Activated CD4-positive, alpha-beta T cell treated with anti-CD3 and anti-CD28 coated beads for 1 hour (primary cell): Measurements from ENCODE around the gene CREG1.
"Not testable (repeated sequence)": the region's sequence is repeated elsewhere in the genome, so short reads cannot be mapped to it uniquely, and the experiment has no call there.

Source experiments
- DNase-seq: peaks from one replicate; pipeline ENCODE4 v3.0.0-alpha.2; 2020

Gene CREG1

GRCh38 chr1:167563579-167564246 lies 10.2 kb upstream of the CREG1 start:
- DNase-seq: no peak

GRCh38 chr1:167562702-167563101 lies 9.1 kb upstream of the CREG1 start:
- no peak for DNase-seq

GRCh38 chr1:167561753-167562152 lies 8.2 kb upstream of the CREG1 start:
- DNase-seq: no peak

GRCh38 chr1:167555971-167556714 lies 2.6 kb upstream of the CREG1 start:
- DNase-seq: peak; percentile 55

- not testable (repeated sequence) for DNase-seq
Observed at GRCh38 chr1:167555072-167555471, 1.5 kb upstream of the CREG1 start.

- no peak for DNase-seq
Observed at GRCh38 chr1:167554028-167554779, 642 bp upstream of the CREG1 start.

- DNase-seq: no peak
Observed at GRCh38 chr1:167551362-167551761, 2.2 kb downstream of the CREG1 start.

GRCh38 chr1:167548059-167548932 lies 5.3 kb downstream of the CREG1 start:
- no peak for DNase-seq

- DNase-seq: no peak
Observed at GRCh38 chr1:167546935-167547334, 6.6 kb downstream of the CREG1 start.

GRCh38 chr1:167545349-167545748 lies 8.2 kb downstream of the CREG1 start:
- no peak for DNase-seq

GRCh38 chr1:167544447-167545093 lies 9.0 kb downstream of the CREG1 start:
- DNase-seq: no peak

GRCh38 chr1:167543199-167543990 lies 10.2 kb downstream of the CREG1 start:
- DNase-seq: no peak

GRCh38 chr1:167542109-167543032 lies 11.2 kb downstream of the CREG1 start:
- no peak for DNase-seq

GRCh38 chr1:167541610-167542009 lies 12.0 kb downstream of the CREG1 start:
- no peak for DNase-seq

GRCh38 chr1:167541003-167541402 lies 12.6 kb downstream of the CREG1 start:
- DNase-seq: no peak

- no peak for DNase-seq
Observed at GRCh38 chr1:167538657-167539056, 14.9 kb downstream of the CREG1 start.

GRCh38 chr1:167533851-167534300 lies 19.7 kb downstream of the CREG1 start:
- peak; percentile 48 for DNase-seq

- no peak for DNase-seq
Observed at GRCh38 chr1:167532964-167533824, 20.4 kb downstream of the CREG1 start.

- DNase-seq: no peak
Observed at GRCh38 chr1:167532375-167532774, 21.2 kb downstream of the CREG1 start.
